Heart right ventricle (tissue), 16 donors: ENCODE data around the gene SHCBP1. TPM values are rescaled to one million over a fixed set of nuclear protein-coding genes. Genes with fewer than 3 reads are reported as not detected.

Experiments used
- ATAC-seq, 8 donors: fragments of 200-7000 bp; cut with Tn5 transposase; one replicate each; pipeline ENCODE4 v1.9.1; 2020; ENCODE audit warnings: mild to moderate bottlenecking in 8 of 8, moderate library complexity in 8 of 8, moderate number of reproducible peaks in 1 of 8
- DNase-seq, 2 donors: peaks; one replicate each; pipeline ENCODE4 v3.0.0-alpha.2; 2020
- H3K27ac ChIP-seq, 10 donors: fragments of 200-600 bp; sonication (generic) in 2 of 10; one replicate each; pipeline versions ENCODE4 v1.5.0 to v1.8.0; 2020 to 2022; ENCODE audit warnings: mild to moderate bottlenecking in 3 of 10
- H3K27me3 ChIP-seq, 7 donors: fragments of 200-600 bp; one replicate each; pipeline ENCODE4 v1.8.0; 2021 to 2022; ENCODE audit warnings: mild to moderate bottlenecking in 2 of 7
- H3K36me3 ChIP-seq, 9 donors: fragments of 200-600 bp; sonication (generic) in 1 of 9; one replicate each; pipeline versions ENCODE4 v1.5.0 to v1.8.0; 2020 to 2022; ENCODE audit warnings: mild to moderate bottlenecking in 2 of 9
- H3K4me1 ChIP-seq, 9 donors: fragments of 200-600 bp; sonication (generic) in 1 of 9; one replicate each; pipeline versions ENCODE4 v1.5.0 to v1.8.0; 2020 to 2022; ENCODE audit warnings: mild to moderate bottlenecking in 4 of 9
- H3K4me3 ChIP-seq, 10 donors: fragments of 200-600 bp; sonication (generic) in 2 of 10; one replicate each; pipeline versions ENCODE4 v1.5.0 to v1.8.0; 2020 to 2022; ENCODE audit warnings: mild to moderate bottlenecking in 7 of 10, moderate library complexity in 2 of 10
- H3K9me3 ChIP-seq, 11 donors: fragments of 200-600 bp in 10 of 11; sonication (generic) in 2 of 11; one replicate each; pipeline versions ENCODE4 v1.5.0 to v1.8.0; 2013 to 2022; ENCODE audit warnings: mild to moderate bottlenecking in 2 of 11, control low read depth in 1 of 11, moderate library complexity in 1 of 11
- WGBS, 2 donors: extraction: QIAGEN DNeasy Blood & Tissue Kit; methylation state at CpG; one replicate each; pipeline ENCODE4 v1.1.7; 2013; ENCODE audit warnings: inconsistent platforms in 1 of 2; 5-methylcytosine and 5-hydroxymethylcytosine counted together
- intact Hi-C, 10 donors: fragments of 100-400 bp; cut with DNase I; formaldehyde crosslinking; loops; one replicate each; pipeline versions ENCODE4 v1.11.1 to v1.14.2; 2022
- long read RNA-seq, 3 donors: library from polyadenylated mRNA; unstranded; transcript quantifications; one replicate each; pipeline ENCODE4 v2.0.0, GENCODE V29; 2020 to 2021
- polyA plus RNA-seq, 2 donors: library from polyadenylated mRNA; stranded (reverse); fragments of 200-250 nt; gene quantifications; one replicate each; pipeline ENCODE4 v1.2.3, GENCODE V29; 2013
- total RNA-seq, 10 donors: library from RNA; stranded (reverse); fragmentation: NEBNext Ultra II Directional in 3 of 10; extraction: Animal tissue kit (Norgen Biotek cat#: 25700) in 3 of 10; gene quantifications; one replicate each; pipeline versions ENCODE4 v1.2.1 to v1.2.4, GENCODE V29; 2021 to 2023
- TF ChIP-seq, protein P1 (sequence below), 9 donors: fragments of 200-600 bp; sonication (generic) in 2 of 9; IDR thresholded peaks; one replicate each; pipeline versions ENCODE4 v1.5.0 to v1.8.0; 2021 to 2022; ENCODE audit warnings: antibody characterized with exemption in 9 of 9, mild to moderate bottlenecking in 5 of 9, moderate library complexity in 1 of 9
- donor health status: Arrhythmogenic right ventricular cardiomyopathy.
- donor health status: ischemic (EF 13 %, LVEDD 7.1; RV severe dilation, severe dysfunction).
- donor health status: healthy with polysubstance abuse.
- donor health status: DM: no; HTN: yes; CAD: no.
- donor health status: DM: no; HTN: no; CAD: no.
- donor health status: ischemic (EF 25% LVEDD 6.9; RV normal size, moderate dysfunction).
- donor health status: ischemic (EF 25% LVEDD 5.7; RV mildly dilated, moderate dysfunction).
- donor health status: healthy.
- donor health status: DM: yes; HTN: yes; CAD: no.
- donor health status: Ischemic cardiomyopathy.
- donor health status: ischemic (EF 35%, LVEDD 5.7; RV mildly dilated, moderate dysfunction).
- donor health status: nonischemic (EF 11% LVEDD 7.7; RV severe dilation, severe dysfunction).
- donor health status: DM: yes; HTN: yes; CAD: no.
- donor health status: PGD.
- donor health status: ischemic (EF 29% LVEDD 5.4; RV normal size, mild dysfunction).
- donor health status: nonischemic (EF 23%, LVEDD 6.1; RV moderate dilation, normal function).

SHCBP1 gene, protein sequence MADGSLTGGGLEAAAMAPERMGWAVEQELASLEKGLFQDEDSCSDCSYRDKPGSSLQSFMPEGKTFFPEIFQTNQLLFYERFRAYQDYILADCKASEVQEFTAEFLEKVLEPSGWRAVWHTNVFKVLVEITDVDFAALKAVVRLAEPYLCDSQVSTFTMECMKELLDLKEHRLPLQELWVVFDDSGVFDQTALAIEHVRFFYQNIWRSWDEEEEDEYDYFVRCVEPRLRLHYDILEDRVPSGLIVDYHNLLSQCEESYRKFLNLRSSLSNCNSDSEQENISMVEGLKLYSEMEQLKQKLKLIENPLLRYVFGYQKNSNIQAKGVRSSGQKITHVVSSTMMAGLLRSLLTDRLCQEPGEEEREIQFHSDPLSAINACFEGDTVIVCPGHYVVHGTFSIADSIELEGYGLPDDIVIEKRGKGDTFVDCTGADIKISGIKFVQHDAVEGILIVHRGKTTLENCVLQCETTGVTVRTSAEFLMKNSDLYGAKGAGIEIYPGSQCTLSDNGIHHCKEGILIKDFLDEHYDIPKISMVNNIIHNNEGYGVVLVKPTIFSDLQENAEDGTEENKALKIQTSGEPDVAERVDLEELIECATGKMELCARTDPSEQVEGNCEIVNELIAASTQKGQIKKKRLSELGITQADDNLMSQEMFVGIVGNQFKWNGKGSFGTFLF
- 1 to 10 TPM in 4 of 10 donors, under 1 TPM in 6; 0.26 to 4.1 (median 0.84) TPM for total RNA-seq
- polyA plus RNA-seq, result 1 to 10 TPM in 1 of 2 donors, under 1 TPM in 1; 0.30 to 1.8 TPM
- long read RNA-seq, donor 1, result 0 reads
- long read RNA-seq, donor 2, partial matches to known transcripts, result 0 of 1 reads
- long read RNA-seq, donor 2, other reads (novel, unspliced or antisense), result 1 of 1 reads
- long read RNA-seq, donor 3, partial matches to known transcripts, result 1 of 1 reads
- long read RNA-seq, donor 3, other reads (novel, unspliced or antisense), result 0 of 1 reads

DNA sequence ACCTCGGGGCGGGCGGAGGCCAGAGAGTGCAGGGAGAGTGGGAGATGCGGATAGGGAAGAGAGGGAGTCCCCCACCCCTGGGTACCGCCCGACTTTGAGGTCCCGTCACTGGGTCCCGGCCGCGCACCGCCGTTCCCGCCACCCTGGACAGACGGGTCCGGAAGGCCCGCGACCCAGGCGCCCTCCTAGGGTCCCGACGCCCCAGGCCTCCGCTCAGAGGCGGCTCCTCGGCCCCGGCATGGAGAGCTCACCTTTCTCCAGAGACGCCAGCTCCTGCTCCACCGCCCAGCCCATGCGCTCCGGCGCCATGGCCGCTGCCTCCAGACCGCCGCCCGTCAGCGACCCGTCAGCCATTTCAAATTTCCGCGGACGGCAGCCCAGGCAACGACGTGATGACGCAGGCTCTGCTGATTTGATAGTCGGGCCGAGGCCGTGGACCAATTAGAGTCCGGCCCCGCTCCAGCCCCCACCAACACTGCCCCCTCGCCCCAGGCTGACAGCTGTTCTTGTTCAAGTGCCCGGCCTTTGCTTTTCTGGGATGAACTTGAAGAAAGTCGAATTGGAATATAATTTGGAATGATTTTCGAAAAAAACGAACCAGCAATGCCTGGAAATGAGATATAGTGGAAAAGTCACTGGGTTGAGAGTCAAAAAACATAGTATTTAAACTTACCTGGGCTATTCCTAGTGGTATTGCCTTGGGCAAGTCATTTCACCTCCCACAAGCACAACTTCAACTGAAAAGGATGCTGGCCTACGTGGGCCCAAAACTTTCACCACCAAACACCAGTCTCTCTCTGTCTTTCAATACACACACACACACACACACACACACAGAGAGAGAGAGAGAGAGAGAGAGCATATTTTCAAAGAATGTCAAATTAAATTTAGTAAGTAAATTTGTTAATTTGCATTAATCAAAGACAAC lies at the start of gene SHCBP1:
Gene SHCBP1, minus strand, starts transcription at position 374 of the 928 bp plus-strand sequence. Its CDS starts 20 bp downstream, at position 354.
- 1% methylated on average over 51 to 52 of the region's 52 CpGs for WGBS, 2 donors
- intact Hi-C loops, result no loop called here

DNA sequence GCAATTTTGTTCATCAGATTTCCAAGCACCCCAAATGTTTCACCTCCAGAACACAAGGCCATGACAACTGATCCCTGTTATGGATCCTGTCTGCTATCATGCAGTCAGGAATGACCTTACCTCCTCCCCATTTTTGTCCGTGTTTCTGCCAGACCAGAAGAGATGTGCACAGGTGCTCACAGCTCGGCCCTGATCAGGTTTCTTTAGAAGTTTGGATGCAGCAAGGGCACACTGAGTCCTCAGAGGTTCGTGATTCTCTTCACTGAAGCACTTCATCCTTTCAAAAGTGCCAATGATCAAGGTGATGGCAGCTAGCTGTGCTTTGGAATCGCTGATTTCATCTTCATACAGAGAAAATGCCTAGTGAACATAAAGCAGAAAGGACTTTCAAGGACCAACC lies 40.9 kb upstream of the SHCBP1 start:
- 65 to 66% methylated on average over 4 of the region's 4 CpGs for WGBS, 2 donors
- Histone ChIP-seq H3K9me3 (no peaks in the 10 kb centered on the region), H3K36me3 (peaks cover 0 to 100% (median 32%) of the 10 kb centered on the region in 9 donors), H3K4me1 (peaks cover 0 to 16% (median 0%) of the 10 kb centered on the region in 9 donors), H3K27me3 (no peaks in the 10 kb centered on the region), H3K4me3 (no peak overlapping the region), H3K27ac (no peak overlapping the region)
- TF ChIP-seq, protein P1, sequence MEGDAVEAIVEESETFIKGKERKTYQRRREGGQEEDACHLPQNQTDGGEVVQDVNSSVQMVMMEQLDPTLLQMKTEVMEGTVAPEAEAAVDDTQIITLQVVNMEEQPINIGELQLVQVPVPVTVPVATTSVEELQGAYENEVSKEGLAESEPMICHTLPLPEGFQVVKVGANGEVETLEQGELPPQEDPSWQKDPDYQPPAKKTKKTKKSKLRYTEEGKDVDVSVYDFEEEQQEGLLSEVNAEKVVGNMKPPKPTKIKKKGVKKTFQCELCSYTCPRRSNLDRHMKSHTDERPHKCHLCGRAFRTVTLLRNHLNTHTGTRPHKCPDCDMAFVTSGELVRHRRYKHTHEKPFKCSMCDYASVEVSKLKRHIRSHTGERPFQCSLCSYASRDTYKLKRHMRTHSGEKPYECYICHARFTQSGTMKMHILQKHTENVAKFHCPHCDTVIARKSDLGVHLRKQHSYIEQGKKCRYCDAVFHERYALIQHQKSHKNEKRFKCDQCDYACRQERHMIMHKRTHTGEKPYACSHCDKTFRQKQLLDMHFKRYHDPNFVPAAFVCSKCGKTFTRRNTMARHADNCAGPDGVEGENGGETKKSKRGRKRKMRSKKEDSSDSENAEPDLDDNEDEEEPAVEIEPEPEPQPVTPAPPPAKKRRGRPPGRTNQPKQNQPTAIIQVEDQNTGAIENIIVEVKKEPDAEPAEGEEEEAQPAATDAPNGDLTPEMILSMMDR (IDR thresholded peaks at IDR 0.05), result no peak
- intact Hi-C loops, result no loop called here
- no peak for ATAC-seq
- DNase-seq, result no peak

More for the DNA sequence above, at the start of gene SHCBP1:
- H3K27me3 ChIP-seq, result no peaks in the 10 kb centered on the region
- peak within 1 kb of the TSS in 1 of 10 donors; percentile 42 for H3K27ac ChIP-seq
- H3K36me3 ChIP-seq, result peaks cover 0 to 4% (median 0%) of the 10 kb centered on the region in 9 donors
- H3K9me3 ChIP-seq, result no peaks in the 10 kb centered on the region
- H3K4me3 ChIP-seq, result peak within 1 kb of the TSS; percentile 9 to 84 (median 62)
- ATAC-seq (peak; percentile 82 to 90 (median 88)), DNase-seq (peak; percentile 78 to 82)
- peaks cover 0 to 18% (median 10%) of the 10 kb centered on the region in 9 donors for H3K4me1 ChIP-seq
- TF ChIP-seq, protein P1 (IDR thresholded peaks at IDR 0.05), result peak in 1 of 9 donors; percentile 23

DNA sequence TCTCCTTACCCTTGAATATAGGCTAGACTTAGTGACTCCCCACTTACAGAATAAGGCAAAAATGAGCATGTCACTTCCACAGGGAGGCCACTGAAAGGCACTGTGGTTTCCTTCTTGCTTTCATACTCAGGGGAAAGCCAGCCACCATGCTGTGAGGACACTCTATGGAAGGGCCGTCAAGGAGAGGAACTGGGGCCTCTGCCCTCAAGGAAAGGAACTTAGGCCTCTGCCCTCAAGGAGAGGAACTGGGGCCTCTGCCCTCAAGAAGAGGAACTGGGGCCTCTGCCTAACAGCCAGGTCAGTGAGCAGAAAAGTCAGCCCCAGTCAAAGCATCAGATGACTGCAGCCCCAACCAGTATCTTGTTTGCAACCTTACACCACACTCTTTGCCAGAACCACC lies 37.7 kb upstream of the SHCBP1 start:
- H3K4me3 ChIP-seq, result no peak overlapping the region
- peaks cover 0 to 16% (median 0%) of the 10 kb centered on the region in 9 donors for H3K4me1 ChIP-seq
- DNase-seq (peak in 1 of 2 donors; percentile 13), ATAC-seq (peak; percentile 55 to 82 (median 62))
- peak overlapping the region in 1 of 10 donors; percentile 54 for H3K27ac ChIP-seq
- H3K9me3 ChIP-seq, result no peaks in the 10 kb centered on the region
- WGBS, 2 donors, result 57 to 78% methylated on average over 1 of the region's 1 CpG
- H3K27me3 ChIP-seq, result no peaks in the 10 kb centered on the region
- TF ChIP-seq, protein P1 (IDR thresholded peaks at IDR 0.05), result no peak
- peaks cover 0 to 84% (median 27%) of the 10 kb centered on the region in 9 donors for H3K36me3 ChIP-seq
- intact Hi-C loops, result no loop called here
